NCI-H2227 treated with DMSO at 0.1 percent for 48 hours (cell line): ENCODE measurements around the gene PRKCE.
"Not testable (repeated sequence)": the region's sequence is repeated elsewhere in the genome, so short reads cannot be mapped to it uniquely, and the experiment has no call there.

Experiments
- DNase-seq: peaks from one replicate; lab custom pipeline; 2025; lab: John Stamatoyannopoulos, UW

PRKCE gene

GRCh38 chr2:45669032-45669486 is 17.6 kb downstream of the PRKCE start:
- DNase-seq: no peak

- no peak for DNase-seq
Measured at GRCh38 chr2:45670646-45671045, 19.2 kb downstream of the PRKCE start.

- no peak for DNase-seq
Measured at GRCh38 chr2:45672138-45672537, 20.7 kb downstream of the PRKCE start.

DNA sequence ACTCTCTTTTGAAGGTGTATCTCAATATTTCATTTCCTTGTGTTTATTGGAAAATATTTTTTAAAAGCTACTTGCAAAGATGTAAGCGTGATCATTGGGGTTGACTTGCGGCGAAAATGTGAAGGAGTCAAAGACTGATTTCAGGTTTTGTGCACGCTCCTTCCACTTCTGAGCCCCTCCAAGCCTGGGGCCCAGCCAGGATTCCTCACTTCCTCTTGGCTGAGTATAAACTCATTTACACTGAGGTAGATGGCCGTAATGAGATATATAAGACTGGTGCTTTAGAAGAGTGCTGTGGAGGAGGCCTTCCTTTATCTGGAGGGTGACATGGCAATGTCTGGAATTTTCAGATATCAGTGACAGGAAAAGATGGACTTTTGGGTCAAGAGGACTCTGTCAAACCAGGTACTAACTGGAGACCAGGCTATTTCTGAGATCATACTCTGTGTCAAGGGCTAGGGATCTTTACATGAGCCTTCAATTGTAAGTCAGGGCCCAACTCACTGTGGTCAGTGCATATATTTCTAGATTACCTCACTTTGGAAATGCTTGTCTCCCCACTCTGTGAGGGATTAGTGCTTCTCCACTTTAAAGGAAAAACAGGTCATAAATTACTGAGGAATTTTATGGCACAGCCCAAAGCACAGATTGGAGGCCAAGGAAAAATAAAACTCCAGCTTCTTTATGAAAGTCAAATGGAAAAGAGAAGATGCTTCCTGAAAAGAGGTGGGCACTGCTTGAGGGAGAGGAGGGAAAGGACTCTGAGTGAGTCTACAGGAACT is 22.8 kb downstream of the PRKCE start:
- no peak for DNase-seq

GRCh38 chr2:45675263-45675812 is 23.9 kb downstream of the PRKCE start:
- no peak for DNase-seq

DNA sequence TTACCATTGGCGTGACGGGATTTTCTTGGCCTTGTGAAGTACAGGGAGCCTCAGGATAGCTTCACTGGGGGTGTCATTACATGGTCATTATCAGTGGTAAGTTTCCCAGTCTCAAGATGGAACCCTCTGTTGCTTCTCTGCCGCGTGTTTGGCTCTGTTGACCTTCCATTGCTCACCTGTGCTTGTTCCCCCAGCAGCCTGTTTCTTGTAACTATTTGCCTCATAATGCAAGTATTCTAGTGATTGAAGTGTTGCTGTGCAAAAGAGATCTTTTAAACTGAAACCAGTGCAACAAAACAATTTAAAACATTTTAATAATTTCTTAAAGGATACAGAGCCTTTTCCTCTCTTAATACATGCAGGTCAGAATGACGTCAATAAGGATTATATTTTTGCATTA is 24.6 kb downstream of the PRKCE start:
- no peak for DNase-seq

DNA sequence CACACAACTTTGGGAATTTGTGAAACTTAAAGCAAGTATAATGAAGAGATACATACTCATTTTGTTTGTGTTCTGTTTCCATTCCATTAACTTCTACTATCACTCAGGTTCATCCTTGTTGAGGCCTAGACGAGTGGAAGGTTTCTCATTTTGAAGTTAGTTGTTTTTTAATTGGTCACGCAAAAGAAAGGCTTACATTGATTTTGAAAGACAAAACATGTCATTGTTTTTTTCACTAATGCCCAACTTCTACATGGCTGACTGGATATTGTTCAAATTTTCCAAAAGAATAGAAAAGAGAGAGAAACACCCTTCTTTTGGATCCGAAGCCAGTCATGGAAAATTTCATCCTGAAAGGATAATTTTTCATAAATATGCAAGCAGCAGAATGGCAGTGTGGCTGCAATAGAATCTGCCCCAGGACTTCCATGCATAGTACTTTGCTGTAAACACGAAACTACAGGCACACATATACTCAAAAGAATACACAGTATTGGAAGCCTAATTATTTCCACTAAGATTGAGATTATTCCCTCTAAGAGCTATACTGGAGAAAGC is 27.4 kb downstream of the PRKCE start:
- no peak for DNase-seq

DNA sequence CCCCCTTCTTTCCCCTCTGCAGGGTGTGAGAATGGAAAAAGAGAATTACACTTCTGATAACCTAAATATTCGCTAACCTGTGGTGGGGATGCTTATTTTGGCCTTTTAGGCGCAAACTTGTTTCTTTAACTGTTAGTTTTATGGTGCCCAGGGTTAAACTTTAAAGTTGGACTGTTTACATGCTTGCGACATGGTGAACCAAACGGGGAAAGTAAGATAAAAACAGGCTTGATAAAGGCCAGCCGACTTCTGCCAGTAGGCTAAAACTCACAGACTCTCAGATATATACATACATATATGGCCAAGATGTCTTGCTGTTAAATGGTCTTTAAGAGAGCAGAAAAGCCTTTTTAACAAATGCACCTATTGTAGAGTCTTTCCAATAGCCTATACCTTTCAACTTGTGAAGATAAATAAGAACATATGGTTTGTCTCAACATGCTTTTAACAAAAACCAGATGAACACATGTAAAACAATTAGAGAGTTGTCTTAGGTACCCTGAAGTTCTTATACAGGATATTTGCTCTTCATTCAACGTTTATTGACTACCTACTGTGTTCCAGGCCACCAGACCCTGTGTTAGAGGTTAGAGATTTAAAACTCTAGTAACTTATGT is 29.0 kb downstream of the PRKCE start:
- no peak for DNase-seq

DNA sequence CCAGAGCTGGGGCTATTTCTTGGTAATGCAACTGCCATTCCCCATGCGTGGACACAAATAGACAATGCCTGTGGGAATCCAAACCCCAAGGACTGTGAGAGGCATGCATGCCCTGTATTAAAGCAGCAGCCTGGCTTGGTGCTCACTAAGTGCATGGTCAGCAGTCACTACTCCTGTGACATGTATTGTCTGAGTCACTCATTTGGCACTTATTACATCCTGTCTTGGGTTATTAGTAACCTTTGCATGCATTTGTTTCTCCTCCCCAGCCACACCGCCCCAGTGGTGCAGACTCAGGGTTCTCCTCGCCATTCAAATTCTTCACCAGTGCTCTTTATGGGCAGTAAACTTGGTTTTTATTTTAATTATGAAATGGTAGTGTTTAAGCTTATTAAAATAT is 30.2 kb downstream of the PRKCE start:
- no peak for DNase-seq

GRCh38 chr2:45683292-45683691 is 31.8 kb downstream of the PRKCE start:
- DNase-seq: no peak

DNA sequence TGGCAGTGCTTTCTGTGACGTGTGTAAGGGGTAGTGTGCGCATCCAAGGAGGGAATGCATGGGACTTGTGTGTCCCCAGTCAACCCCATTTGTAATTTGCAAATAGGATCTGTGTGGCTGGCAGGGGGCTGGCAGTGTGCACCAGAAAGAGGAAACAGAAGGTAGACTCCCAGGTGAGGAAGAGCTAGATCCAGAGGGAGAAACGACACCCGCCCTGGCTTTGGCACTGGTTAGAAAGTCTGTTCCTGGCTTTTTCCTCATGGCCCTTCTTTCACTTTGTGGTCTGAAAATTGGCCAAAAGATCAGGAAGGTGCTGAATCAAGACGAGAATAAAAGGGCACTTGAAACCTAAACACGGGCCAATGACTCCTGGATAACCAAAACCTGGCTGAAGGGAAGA is 33.3 kb downstream of the PRKCE start:
- no peak for DNase-seq

DNA sequence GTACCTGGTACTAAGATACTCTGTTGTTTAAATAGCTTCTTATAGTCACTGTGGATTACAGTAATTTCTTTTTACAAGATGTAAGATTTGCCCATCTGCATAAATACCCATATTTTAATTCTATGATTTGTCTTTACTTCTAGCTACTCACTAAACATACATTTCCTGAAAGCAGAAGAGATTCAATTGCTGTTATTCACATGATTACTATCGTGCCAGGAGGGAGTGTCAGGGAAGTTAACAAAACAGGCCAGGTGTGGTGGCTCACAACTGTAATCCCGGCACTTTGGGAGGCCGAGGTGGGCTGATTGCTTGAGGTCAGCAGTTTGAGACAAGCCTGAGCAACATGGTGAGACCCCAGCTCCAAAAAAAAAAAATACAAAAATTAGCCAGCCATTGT is 33.8 kb downstream of the PRKCE start:
- DNase-seq: no peak

GRCh38 chr2:45687964-45688363 is 36.5 kb downstream of the PRKCE start:
- DNase-seq: no peak

DNA sequence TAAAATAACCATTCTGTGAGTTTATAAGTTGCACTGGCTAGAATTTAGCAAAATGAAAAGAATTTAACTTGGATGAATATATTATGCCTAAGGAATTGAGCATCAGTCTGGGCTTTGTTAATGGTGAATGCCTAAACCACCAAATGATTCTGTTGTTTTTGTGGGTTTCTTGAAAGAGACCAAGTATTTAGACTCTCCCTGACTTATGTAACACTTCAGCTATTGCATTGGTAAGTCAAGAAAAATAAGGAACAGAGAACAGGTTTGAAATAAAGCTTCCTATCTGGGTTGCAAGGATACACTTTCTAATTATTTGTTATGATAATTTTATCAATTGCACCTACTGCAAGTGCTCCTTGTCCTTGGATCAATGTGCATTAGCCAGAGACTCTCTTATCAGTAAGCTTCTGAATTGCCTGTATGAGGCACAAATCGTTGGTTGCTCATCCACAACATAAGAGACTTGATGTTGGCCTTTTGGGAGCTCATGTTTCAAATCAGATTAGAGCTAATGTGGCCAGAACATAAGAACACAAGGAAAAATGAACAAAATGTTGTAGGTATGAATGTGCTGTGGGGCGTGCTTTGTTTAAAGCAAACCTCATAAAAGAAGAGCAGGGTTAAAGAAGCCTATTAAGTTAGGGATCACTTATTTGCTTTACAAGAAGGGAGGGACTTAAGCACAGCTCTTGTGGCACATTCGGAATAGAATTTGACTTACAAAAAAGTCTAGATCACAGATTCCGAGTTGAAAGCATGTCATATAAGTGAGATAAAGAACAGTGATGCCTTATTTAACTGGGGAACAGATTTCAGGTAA is 37.2 kb downstream of the PRKCE start:
- no peak for DNase-seq

- DNase-seq: no peak
Measured at GRCh38 chr2:45690231-45690630, 38.8 kb downstream of the PRKCE start.

DNA sequence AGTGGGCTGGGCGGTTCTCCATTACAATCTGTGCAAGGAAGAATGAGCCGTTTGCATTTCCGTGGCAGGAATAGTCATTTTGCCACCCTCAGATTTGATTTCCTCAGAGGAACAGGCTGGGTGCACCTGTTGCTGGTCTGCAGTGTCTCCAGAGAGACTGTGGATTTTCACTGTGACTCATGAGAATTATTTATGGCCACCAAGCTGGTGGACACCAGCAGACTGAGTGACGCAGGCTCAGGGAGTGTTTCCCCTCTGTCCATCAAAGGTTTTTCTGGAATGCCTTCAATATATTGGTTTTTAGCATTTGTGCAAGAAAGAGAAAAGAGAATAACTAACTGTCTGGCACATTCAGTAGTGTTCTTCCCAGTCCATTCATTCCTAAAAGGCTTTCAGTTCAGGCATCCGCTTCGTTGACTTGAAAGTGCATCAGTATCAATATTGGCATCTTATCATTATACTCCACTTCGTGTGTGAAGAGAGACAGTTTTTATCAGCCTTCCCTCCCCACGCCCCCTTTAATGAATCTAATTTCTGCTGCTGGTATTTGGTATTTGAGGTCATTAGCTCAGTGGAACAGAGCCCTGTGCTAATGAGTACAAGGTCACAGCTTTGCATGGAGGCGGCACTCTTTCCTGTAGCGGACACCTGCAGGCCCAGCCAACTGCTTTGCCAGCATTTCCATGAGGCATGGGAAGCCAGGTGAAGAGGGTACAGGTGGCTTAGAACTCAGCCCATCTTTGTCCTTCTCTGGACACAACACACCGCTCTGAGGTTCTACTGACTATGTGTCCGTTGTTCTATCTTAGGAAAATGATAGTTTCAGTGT is 39.9 kb downstream of the PRKCE start:
- no peak for DNase-seq

- DNase-seq: no peak
Measured at GRCh38 chr2:45692566-45692965, 41.1 kb downstream of the PRKCE start.

DNA sequence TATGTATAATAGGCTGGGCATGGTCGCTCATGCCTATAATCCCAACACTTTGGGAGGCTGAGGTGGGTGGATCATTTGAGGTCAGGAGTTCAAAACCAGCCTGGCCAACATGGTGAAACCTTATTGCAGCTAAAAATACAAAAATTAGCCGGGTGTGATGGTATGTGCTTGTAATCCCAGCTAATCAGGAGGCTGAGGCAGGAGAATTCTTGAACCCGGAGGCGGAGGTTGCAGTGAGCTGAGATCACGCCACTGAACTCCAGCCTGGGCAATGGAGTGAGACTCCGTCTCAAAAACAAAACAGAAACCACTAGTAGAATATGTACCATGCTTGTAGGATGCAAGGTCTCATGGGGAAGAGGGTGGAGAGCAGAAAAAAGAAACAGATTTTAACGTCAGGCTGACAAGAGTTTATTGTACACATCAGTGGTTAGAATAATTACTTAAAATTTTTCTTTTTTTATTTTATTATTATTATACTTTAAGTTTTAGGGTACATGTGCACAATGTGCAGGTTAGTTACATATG is 44.1 kb downstream of the PRKCE start:
- not testable (repeated sequence) for DNase-seq

GRCh38 chr2:45696708-45697107 is 45.2 kb downstream of the PRKCE start:
- DNase-seq: no peak

DNA sequence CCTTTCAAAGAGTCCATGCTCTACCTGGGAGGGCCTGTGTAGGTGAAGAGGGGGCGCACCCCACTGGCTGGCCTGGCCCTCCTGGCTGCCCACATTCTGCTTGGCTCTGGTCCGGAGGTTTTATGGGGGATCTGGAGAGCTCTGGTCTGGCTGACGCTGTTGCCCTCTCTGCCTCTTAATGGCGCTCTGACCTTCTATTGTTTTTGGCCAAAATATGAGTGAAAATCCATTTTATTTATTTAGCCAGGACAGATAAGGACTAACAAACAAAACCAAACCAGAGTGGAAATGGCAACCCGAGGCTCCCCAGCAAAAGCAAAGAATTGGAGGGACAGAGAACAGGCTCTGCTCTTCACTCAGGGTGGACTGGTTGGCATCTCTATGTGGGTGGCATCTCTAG is 45.7 kb downstream of the PRKCE start:
- DNase-seq: no peak

GRCh38 chr2:45698554-45698953 is 47.1 kb downstream of the PRKCE start:
- no peak for DNase-seq
